HG03139 (cell line): ENCODE results near the gene AOC2.
"Not testable (repeated sequence)": the region's sequence is repeated elsewhere in the genome, so short reads cannot be mapped to it uniquely, and the experiment has no call there.

Experiments used
- ATAC-seq: cut with Tn5 transposase; IDR thresholded peaks from one replicate; pipeline ENCODE4 v1.9.1; 2021; ENCODE audit not compliant: unreplicated experiment

The AOC2 gene

GRCh38 chr17:42853597-42853967 is 9.2 kb downstream of the AOC2 start:
- no peak for ATAC-seq

- no peak for ATAC-seq
Observed at GRCh38 chr17:42853968-42854790, 9.8 kb downstream of the AOC2 start.

GRCh38 chr17:42855048-42855596 is 10.7 kb downstream of the AOC2 start:
- ATAC-seq, result no peak

- not testable (repeated sequence) for ATAC-seq
Observed at GRCh38 chr17:42856093-42856492, 11.7 kb downstream of the AOC2 start.

GRCh38 chr17:42856516-42856915 is 12.1 kb downstream of the AOC2 start:
- not testable (repeated sequence) for ATAC-seq

GRCh38 chr17:42857389-42857788 is 13.0 kb downstream of the AOC2 start:
- ATAC-seq, result no peak

- no peak for ATAC-seq
Observed at GRCh38 chr17:42865638-42866094, 21.3 kb downstream of the AOC2 start.

- ATAC-seq, result no peak
Observed at GRCh38 chr17:42866216-42866615, 21.8 kb downstream of the AOC2 start.

- ATAC-seq, result no peak
Observed at GRCh38 chr17:42866631-42867575, 22.5 kb downstream of the AOC2 start.

GRCh38 chr17:42867694-42868261 is 23.4 kb downstream of the AOC2 start:
- not testable (repeated sequence) for ATAC-seq

- ATAC-seq, result no peak
Observed at GRCh38 chr17:42868338-42868737, 24.0 kb downstream of the AOC2 start.

- ATAC-seq, result no peak
Observed at GRCh38 chr17:42871647-42872046, 27.3 kb downstream of the AOC2 start.

GRCh38 chr17:42872251-42872965 is 28.0 kb downstream of the AOC2 start:
- no peak for ATAC-seq

- ATAC-seq, result no peak
Observed at GRCh38 chr17:42873315-42873714, 28.9 kb downstream of the AOC2 start.

- ATAC-seq, result not testable (repeated sequence)
Observed at GRCh38 chr17:42873932-42874695, 29.7 kb downstream of the AOC2 start.

- ATAC-seq, result no peak
Observed at GRCh38 chr17:42877037-42877436, 32.7 kb downstream of the AOC2 start.

- no peak for ATAC-seq
Observed at GRCh38 chr17:42878123-42878880, 33.9 kb downstream of the AOC2 start.

- ATAC-seq, result no peak
Observed at GRCh38 chr17:42878924-42879595, 34.7 kb downstream of the AOC2 start.
